ENCODE results near the gene ST8SIA3. TPM values are rescaled to one million over a fixed set of nuclear protein-coding genes. Genes with fewer than 3 reads are reported as not detected.
"Not testable (repeated sequence)": the region's sequence is repeated elsewhere in the genome, so short reads cannot be mapped to it uniquely, and the experiment has no call there.

The ST8SIA3 gene
- total RNA-seq, 2 experiments from 2014 or later: not detected

GRCh38 chr18:57376503-57376902 is 24.1 kb downstream of the ST8SIA3 start:
- POLR2A ChIA-PET: no interaction called here
- CTCF ChIA-PET: no interaction called here
- ATAC-seq (no peak), DNase-seq (no peak)
- H3K27ac Mint-ChIP-seq: no peak overlapping the region
- H3K4me1 Mint-ChIP-seq (ENCODE audit: low read depth): no peaks in the 10 kb centered on the region
- H3K4me3 Mint-ChIP-seq: no peak overlapping the region
- H3K36me3 Mint-ChIP-seq (ENCODE audit: low read depth): no peaks in the 10 kb centered on the region
- H3K9me3 Mint-ChIP-seq (ENCODE audit: insufficient read depth): no peaks in the 10 kb centered on the region
- H3K27me3 Mint-ChIP-seq (ENCODE audit: low read depth): peaks cover 6% of the 10 kb centered on the region

- POLR2A ChIA-PET: no interaction called here
- no peaks in the 10 kb centered on the region for H3K27me3 Mint-ChIP-seq (ENCODE audit: low read depth)
- CTCF ChIA-PET: no interaction called here
- no peaks in the 10 kb centered on the region for H3K36me3 Mint-ChIP-seq (ENCODE audit: low read depth)
- no peaks in the 10 kb centered on the region for H3K9me3 Mint-ChIP-seq (ENCODE audit: insufficient read depth)
- ATAC-seq (no peak), DNase-seq (no peak)
- no peak overlapping the region for H3K4me3 Mint-ChIP-seq
- no peaks in the 10 kb centered on the region for H3K4me1 Mint-ChIP-seq (ENCODE audit: low read depth)
- H3K27ac Mint-ChIP-seq: no peak overlapping the region
Observed at GRCh38 chr18:57389271-57389670, 36.9 kb downstream of the ST8SIA3 start.

DNA sequence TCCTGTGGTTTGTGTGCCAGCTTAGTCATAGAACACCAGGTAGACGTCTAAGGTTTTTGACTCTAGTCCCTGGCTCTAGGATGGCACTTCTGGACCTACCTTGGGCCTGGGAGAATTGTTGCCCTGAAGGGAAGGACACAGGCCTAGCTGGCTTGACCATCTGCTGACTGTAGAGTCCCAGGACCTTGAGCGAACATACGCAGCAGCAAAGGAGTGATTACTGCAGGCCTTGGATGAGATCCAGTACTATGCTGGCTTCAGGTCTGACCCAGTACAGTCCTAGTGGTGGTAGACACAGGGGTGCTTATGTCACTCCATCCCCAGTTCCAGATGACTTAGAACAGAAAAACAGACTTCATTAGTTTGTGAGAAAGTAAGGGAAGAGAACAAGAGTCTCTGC is 37.7 kb downstream of the ST8SIA3 start:
- no peaks in the 10 kb centered on the region for H3K9me3 Mint-ChIP-seq (ENCODE audit: insufficient read depth)
- no peaks in the 10 kb centered on the region for H3K27me3 Mint-ChIP-seq (ENCODE audit: low read depth)
- no peak overlapping the region for H3K4me3 Mint-ChIP-seq
- ChIA-PET POLR2A (no interaction called here), CTCF (no interaction called here)
- H3K36me3 Mint-ChIP-seq (ENCODE audit: low read depth): no peaks in the 10 kb centered on the region
- no peak for DNase-seq
- H3K27ac Mint-ChIP-seq: no peak overlapping the region
- ATAC-seq: no peak
- H3K4me1 Mint-ChIP-seq (ENCODE audit: low read depth): no peaks in the 10 kb centered on the region

DNA sequence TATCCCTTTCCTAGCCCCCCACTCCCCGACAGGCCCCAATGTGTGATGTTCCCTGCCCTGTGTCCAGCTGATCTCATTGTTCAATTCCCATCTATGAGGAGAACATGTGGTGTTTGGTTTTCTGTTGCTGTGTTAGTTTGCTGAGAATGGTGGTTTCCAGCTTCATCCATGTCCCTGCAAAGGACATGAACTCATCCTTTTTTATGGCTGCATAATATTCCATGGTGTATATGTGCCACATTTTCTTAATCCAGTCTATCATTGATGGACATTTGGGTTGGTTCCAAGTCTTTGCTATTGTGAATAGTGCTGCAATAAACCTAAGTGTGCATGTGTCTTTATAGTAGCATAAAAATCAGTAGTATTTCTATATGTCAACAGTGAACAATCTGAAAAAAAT is 42.4 kb downstream of the ST8SIA3 start:
- POLR2A ChIA-PET; H3K27ac Mint-ChIP-seq; H3K4me1 Mint-ChIP-seq (ENCODE audit: low read depth); H3K9me3 Mint-ChIP-seq (ENCODE audit: insufficient read depth); H3K36me3 Mint-ChIP-seq (ENCODE audit: low read depth); CTCF ChIA-PET; H3K27me3 Mint-ChIP-seq (ENCODE audit: low read depth); ATAC-seq; DNase-seq; H3K4me3 Mint-ChIP-seq: not testable (repeated sequence)

DNA sequence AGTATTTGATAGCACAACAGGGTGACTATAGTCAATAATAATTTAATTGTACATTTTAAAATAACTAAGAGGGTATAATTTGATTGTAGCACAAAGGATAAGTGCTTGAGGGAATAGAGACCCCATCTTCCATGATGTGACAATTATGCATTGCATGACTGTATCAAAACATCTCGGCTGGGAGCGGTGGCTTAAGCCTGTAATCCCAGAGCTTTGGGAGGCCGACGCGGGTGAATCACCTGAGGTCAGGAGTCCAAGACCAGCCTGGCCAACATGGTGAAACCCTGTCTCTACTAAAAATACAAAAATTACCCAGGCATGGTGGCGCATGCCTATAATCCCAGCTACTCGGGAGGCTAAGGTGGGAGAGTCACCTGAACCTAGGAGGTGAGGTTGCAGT is 44.5 kb downstream of the ST8SIA3 start:
- CTCF ChIA-PET; ATAC-seq; H3K4me1 Mint-ChIP-seq (ENCODE audit: low read depth); H3K27me3 Mint-ChIP-seq (ENCODE audit: low read depth); POLR2A ChIA-PET; H3K36me3 Mint-ChIP-seq (ENCODE audit: low read depth); H3K27ac Mint-ChIP-seq; H3K4me3 Mint-ChIP-seq; H3K9me3 Mint-ChIP-seq (ENCODE audit: insufficient read depth); DNase-seq: not testable (repeated sequence)

DNA sequence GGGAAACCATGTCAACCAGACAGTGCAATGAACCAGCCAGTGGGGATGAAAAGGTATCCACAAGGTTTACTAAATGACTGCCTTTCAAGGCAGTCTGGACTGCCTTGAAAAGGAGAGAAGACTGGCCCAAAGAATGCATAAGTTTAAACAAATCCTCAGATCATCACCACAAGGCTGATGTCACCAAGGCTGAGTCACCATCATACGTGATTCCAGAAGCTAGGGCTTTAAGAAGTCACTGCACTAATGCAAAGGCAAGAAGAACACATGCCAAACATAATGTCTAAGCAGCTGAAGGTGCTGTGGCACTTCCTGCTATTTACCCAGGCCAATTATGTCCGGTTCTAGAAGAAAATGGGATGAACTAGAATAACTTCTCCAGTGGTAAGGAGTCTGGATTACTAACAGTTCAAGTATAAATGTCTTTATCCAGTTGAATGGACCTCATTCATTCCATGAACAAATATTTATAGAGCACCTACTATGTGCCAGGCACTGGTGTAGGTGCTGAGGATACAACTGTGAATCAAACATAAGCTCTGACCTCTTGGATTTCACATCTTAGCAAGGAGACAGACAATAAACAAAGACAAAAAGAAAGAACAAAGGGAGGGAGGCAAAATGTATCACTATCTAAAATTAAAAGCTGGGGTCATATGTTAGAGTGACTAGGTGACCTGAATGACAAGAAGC is 45.2 kb downstream of the ST8SIA3 start:
- POLR2A ChIA-PET: no interaction called here
- ATAC-seq: no peak
- Mint-ChIP-seq H3K27me3 (ENCODE audit: low read depth) (peaks cover 2% of the 10 kb centered on the region), H3K9me3 (ENCODE audit: insufficient read depth) (no peaks in the 10 kb centered on the region), H3K36me3 (ENCODE audit: low read depth) (no peaks in the 10 kb centered on the region), H3K27ac (no peak overlapping the region), H3K4me1 (ENCODE audit: low read depth) (no peaks in the 10 kb centered on the region), H3K4me3 (no peak overlapping the region)
- DNase-seq: no peak
- CTCF ChIA-PET: no interaction called here

DNA sequence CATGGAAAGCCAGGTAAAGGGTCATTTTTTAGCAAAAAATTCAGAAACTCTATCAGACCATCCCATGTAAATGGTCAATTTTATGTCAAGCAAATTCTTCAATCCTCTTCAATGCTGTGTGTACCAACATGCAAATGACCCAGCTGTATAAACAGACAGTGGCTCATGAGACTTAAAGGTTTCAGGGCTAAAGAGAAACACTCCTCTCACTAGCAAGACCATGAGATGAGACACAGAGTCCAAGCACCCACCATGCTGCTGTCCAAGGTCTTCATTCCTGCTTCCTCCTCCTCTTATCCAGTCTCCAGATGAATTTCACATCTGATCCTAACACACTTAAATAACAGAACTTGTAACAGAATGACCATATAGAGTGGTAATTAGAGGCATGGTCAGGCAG is 52.0 kb downstream of the ST8SIA3 start:
- CTCF ChIA-PET: no interaction called here

DNA sequence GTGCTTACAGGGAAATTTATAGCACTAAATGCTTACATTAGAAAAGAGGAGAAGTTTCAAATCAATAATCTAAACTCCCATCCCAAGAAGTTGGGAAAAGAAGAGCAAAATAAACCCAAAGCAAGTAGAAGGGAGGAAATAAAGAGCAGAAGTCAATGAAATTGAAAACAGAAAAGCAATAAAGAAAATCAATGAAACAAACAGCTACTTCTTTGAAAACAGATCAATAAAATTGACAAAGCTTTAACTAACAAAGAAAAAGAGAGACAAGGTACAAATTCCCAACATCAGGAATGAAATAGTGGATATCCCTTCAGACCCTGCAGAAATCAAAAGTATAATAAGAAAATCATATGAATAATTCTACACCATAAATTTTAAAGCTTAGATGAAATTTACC is 57.3 kb downstream of the ST8SIA3 start:
- no peak overlapping the region for H3K27ac Mint-ChIP-seq
- POLR2A ChIA-PET: no interaction called here
- H3K9me3 Mint-ChIP-seq (ENCODE audit: insufficient read depth): no peaks in the 10 kb centered on the region
- no peaks in the 10 kb centered on the region for H3K4me1 Mint-ChIP-seq (ENCODE audit: low read depth)
- ATAC-seq: no peak
- no peaks in the 10 kb centered on the region for H3K36me3 Mint-ChIP-seq (ENCODE audit: low read depth)
- no peak for DNase-seq
- peaks cover 13% of the 10 kb centered on the region for H3K27me3 Mint-ChIP-seq (ENCODE audit: low read depth)
- H3K4me3 Mint-ChIP-seq: no peak overlapping the region
- CTCF ChIA-PET: no interaction called here

More for the DNA sequence above, 52.0 kb downstream of the ST8SIA3 start:
- Mint-ChIP-seq H3K36me3 (ENCODE audit: low read depth) (no peaks in the 10 kb centered on the region), H3K27ac (no peak overlapping the region), H3K9me3 (ENCODE audit: insufficient read depth) (no peaks in the 10 kb centered on the region), H3K4me1 (ENCODE audit: low read depth) (no peaks in the 10 kb centered on the region), H3K27me3 (ENCODE audit: low read depth) (peaks cover 2% of the 10 kb centered on the region), H3K4me3 (no peak overlapping the region)
- DNase-seq (no peak), ATAC-seq (no peak)
- POLR2A ChIA-PET: no interaction called here

DNA sequence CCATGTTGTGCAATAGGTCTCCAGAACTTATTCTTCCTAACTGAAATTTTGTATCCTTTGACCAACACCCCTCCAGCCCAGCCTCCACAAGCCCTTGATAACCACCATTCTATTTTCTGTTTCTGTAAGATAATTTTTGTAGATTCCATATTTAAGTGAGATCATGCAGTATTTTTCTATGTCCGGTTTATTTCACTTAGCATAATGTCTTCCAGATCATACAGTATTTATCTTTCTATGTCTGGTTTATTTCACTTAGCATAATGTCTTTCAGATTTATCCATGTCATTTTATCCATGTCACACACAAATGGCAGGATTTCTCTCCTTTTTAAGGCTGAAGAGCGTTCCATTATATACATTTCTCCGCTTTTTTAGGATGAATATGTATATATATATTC is 58.4 kb downstream of the ST8SIA3 start:
- H3K27me3 Mint-ChIP-seq (ENCODE audit: low read depth): peaks cover 17% of the 10 kb centered on the region
- CTCF ChIA-PET: no interaction called here
- POLR2A ChIA-PET: no interaction called here
- H3K36me3 Mint-ChIP-seq (ENCODE audit: low read depth): no peaks in the 10 kb centered on the region
- H3K9me3 Mint-ChIP-seq (ENCODE audit: insufficient read depth): no peaks in the 10 kb centered on the region
- DNase-seq (no peak), ATAC-seq (no peak)
- no peaks in the 10 kb centered on the region for H3K4me1 Mint-ChIP-seq (ENCODE audit: low read depth)
- H3K4me3 Mint-ChIP-seq: no peak overlapping the region
- H3K27ac Mint-ChIP-seq: no peak overlapping the region

DNA sequence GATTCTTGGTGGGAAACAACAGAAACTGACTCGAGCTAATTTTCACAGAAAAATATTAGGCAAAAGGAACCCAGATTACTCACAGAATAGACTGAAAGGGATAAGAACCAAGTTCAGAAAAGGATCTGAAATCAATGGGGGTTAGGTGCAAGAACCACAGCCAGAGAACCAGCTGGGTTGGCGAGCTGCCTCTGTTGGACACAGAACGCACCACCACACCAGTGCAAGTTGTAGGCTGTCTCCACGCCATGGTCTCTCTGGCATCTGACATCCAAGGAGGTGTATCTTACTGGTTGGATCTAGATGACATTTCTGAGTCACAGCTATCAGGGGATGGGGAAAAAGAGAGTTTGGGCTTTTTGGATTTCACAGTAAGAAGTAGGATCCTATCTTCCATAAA is 64.2 kb downstream of the ST8SIA3 start:
- H3K36me3 Mint-ChIP-seq (ENCODE audit: low read depth): no peaks in the 10 kb centered on the region
- ChIA-PET CTCF (no interaction called here), POLR2A (no interaction called here)
- ATAC-seq: no peak
- H3K27ac Mint-ChIP-seq: no peak overlapping the region
- H3K9me3 Mint-ChIP-seq (ENCODE audit: insufficient read depth): no peaks in the 10 kb centered on the region
- no peak for DNase-seq
- H3K4me3 Mint-ChIP-seq: no peak overlapping the region
- H3K4me1 Mint-ChIP-seq (ENCODE audit: low read depth): no peaks in the 10 kb centered on the region
- peaks cover 19% of the 10 kb centered on the region for H3K27me3 Mint-ChIP-seq (ENCODE audit: low read depth)

Other genes with a start within 250 kb of the ST8SIA3 start
- not detected for gene BOD1L2, start 205.5 kb upstream of the ST8SIA3 start, total RNA-seq
- gene ONECUT2, start 82.8 kb downstream of the ST8SIA3 start, total RNA-seq: not detected
- 10 to 100 TPM; 21.1 to 26.7 TPM for gene FECH, start 234.1 kb downstream of the ST8SIA3 start, total RNA-seq

Data from activated CD8-positive, alpha-beta T cell treated with anti-CD3 and anti-CD28 coated beads, Interleukin-2, amount 10 ng/mL, durations not matched to agents 7 days and 5 days (primary cell).